ENCODE measurements around the gene NINJ1.
"Not testable (repeated sequence)": the region's sequence is repeated elsewhere in the genome, so short reads cannot be mapped to it uniquely, and the experiment has no call there.

The NINJ1 gene

GRCh38 chr9:93123561-93124283 lies 10.3 kb downstream of the NINJ1 start:
- CTCF ChIA-PET, result interaction anchor here (0.5 to 2.3 kb wide), 3 partner anchors 15 to 96 kb away, joined by 3 to 10 read pairs (median 3); no protein-coding TSS in a partner anchor

DNA sequence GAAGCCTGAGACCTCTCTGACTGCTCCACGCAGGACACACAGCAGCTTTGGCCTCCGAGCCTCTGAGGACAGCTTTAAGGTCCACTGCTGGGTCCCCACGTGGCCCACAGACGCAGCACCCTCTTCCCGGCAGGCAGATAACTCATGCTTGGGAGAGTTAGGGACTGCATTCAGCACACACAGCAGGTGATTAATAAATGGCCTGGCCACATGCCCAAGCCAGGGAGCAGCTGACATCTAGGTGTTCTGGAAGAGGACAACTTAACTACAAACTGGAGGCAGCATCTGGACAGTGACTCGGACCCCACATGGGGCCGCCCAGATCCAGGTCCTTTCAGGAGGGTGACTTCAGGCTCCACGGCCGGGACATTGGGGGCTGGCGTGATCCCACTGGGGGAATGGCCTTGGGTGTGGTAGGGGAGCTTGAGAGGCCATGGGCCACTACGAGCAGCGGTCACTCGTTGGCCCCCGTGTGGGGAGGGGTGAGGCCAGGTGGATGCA lies 11.3 kb downstream of the NINJ1 start:
- no peak for DNase-seq
- Mint-ChIP-seq H3K36me3 (peaks cover 21% of the 10 kb centered on the region), H3K4me1 (peaks cover 54% of the 10 kb centered on the region), H3K27me3 (no peaks in the 10 kb centered on the region), H3K27ac (no peak overlapping the region), H3K9me3 (no peaks in the 10 kb centered on the region), H3K4me3 (no peak overlapping the region)
- CTCF ChIA-PET, result interaction anchor here (0.5 to 2.3 kb wide), 2 partner anchors 14 to 36 kb away, joined by 3 to 10 read pairs; no protein-coding TSS in a partner anchor

More at GRCh38 chr9:93123561-93124283, 10.3 kb downstream of the NINJ1 start:
- no peaks in the 10 kb centered on the region for H3K27me3 Mint-ChIP-seq
- peak overlapping the region; percentile 70 for H3K27ac Mint-ChIP-seq
- peaks cover 25% of the 10 kb centered on the region for H3K36me3 Mint-ChIP-seq
- H3K4me3 Mint-ChIP-seq, result no peak overlapping the region
- peaks cover 56% of the 10 kb centered on the region for H3K4me1 Mint-ChIP-seq
- no peak for DNase-seq
- H3K9me3 Mint-ChIP-seq, result no peaks in the 10 kb centered on the region

DNA sequence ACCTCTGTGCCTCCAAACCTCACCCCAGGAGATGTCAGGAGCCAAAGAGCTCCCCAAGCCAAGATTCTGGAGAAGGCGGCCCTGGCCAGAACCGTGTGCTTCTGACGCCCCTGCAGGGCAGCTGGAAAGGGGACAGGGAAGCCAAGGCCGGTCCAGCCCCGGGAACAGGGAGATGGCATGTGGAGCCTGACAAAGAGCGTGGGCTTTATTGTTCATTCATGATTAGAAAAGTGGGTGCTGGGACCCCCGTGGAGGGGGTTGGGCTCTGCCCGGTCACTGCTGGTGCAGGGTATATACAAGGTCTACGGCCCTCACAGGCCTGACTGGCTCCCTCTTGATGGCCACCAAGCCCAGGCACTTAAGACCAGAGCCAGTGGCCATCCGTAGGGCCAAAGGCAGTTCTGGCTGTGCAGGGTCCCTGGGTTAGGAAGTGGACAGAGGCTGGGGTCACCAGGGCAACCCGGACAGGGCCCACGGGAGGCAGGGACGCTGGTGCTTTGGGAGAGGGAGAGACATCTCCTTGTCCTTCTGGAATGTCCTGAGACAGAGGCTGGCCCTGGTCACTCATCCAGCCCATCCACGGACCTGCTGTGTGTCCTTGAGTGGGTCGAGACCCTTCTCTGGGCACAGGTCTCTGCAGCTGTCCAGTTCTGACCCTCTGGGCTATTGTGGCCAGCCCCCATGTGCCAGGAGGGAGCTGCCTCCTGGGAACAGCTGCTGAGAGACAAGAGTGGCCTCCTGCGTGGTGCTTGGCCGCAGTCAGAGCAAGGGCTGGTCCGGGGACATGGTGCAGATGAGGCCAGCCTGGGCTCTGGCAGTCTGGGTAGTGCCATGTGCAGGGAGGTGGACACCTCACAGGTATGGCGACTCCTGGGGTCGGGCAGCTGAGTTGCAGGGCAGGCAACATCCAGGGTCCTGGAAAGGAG lies 12.5 kb downstream of the NINJ1 start:
- Mint-ChIP-seq H3K4me3 (no peak overlapping the region), H3K4me1 (peaks cover 42% of the 10 kb centered on the region), H3K27me3 (no peaks in the 10 kb centered on the region), H3K36me3 (peaks cover 21% of the 10 kb centered on the region), H3K27ac (no peak overlapping the region), H3K9me3 (no peaks in the 10 kb centered on the region)
- CTCF ChIA-PET, result interaction anchor here (3.5 kb wide), 1 partner anchor 13 kb away, joined by 39 read pairs; no protein-coding TSS in a partner anchor
- no peak for DNase-seq

DNA sequence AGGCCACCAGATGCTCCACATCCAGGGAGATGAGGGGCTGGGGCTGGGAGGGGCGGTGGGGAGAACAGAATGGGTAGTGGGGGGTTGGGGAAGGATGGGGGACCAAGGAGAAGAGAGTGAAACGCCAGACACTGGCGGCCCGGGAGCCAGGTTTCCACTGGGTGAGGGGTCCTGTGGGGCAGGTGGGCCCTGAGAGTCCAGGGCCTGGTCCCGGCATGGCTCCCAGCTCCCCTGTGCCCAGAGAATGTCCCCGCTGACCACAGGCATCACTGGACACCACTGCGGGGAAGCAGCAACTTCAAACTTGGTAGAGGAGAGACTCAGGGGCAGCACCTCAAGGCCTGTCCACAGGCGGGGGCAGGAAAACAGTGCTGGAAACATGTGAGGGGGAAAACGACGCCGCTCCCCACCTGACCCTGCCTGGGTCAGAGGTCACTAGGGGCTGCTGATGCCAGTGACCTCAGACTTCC lies 13.2 kb downstream of the NINJ1 start:
- Mint-ChIP-seq H3K27me3 (no peaks in the 10 kb centered on the region), H3K36me3 (peaks cover 17% of the 10 kb centered on the region), H3K9me3 (no peaks in the 10 kb centered on the region), H3K4me3 (no peak overlapping the region), H3K4me1 (peaks cover 35% of the 10 kb centered on the region), H3K27ac (no peak overlapping the region)
- CTCF ChIA-PET, result interaction anchor here (1.5 to 3.5 kb wide), 3 partner anchors 10 to 20 kb away, joined by 4 to 39 read pairs (median 7); no protein-coding TSS in a partner anchor
- DNase-seq, result no peak

DNA sequence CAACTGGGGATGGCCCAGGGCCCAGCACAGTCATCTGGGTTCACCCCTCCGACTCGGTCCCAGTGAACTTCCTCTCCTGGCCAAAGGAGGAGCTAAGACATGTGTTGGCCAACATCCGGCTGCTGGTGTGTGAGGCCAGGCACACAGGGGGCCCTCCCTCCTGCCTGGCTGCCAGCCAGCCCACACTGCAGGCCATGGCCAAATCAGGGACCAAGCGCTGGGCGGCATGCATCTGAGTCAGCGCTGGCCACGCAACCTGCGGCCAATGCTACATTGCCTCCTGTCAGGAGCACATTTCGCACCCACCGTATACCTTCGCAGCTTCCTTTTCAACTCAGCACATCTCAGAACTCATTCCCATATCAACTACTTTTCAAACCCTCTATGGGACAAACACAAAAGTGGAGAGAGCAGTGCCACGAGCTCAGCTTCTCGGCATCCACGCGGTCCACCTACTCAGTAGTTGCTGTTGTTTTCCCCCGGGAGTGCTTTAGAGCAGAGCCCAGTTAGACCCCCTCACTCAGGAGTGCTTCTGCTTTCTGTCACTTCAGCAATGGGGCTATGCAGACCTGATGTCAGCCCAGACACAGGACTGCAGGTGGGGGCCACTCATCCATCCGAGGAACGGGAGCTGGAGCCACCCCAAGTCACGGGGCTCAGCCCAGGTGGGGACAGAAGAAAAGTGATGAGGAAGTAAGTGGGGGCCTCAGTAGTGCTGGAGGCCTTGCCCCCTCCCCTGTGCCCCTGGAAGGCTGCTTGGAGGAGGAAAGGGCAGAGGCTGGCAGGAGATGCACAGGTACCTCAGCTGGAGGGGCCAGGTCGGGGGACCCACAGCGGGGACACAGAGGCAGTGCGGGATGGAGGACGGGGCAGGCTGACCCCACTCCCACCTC lies 13.9 kb downstream of the NINJ1 start:
- CTCF ChIA-PET, result interaction anchor here (0.8 to 3.5 kb wide), 5 partner anchors 11 to 117 kb away, joined by 3 to 39 read pairs (median 4); partner anchors contain the start of gene NINJ1
- H3K27me3 Mint-ChIP-seq, result no peaks in the 10 kb centered on the region
- peaks cover 15% of the 10 kb centered on the region for H3K36me3 Mint-ChIP-seq
- peak overlapping the region; percentile 83 for H3K27ac Mint-ChIP-seq
- peak; percentile 60 for DNase-seq
- H3K4me3 Mint-ChIP-seq, result no peak overlapping the region
- no peaks in the 10 kb centered on the region for H3K9me3 Mint-ChIP-seq
- H3K4me1 Mint-ChIP-seq, result peaks cover 31% of the 10 kb centered on the region

- H3K27ac Mint-ChIP-seq, result peak overlapping the region; percentile 83
Observed at GRCh38 chr9:93119703-93119952, 14.4 kb downstream of the NINJ1 start.

GRCh38 chr9:93118863-93119702 lies 15.0 kb downstream of the NINJ1 start:
- CTCF ChIA-PET, result interaction anchor here (0.9 to 3.5 kb wide), 4 partner anchors 10 to 21 kb away, joined by 3 to 39 read pairs (median 6); partner anchors contain the start of gene NINJ1
- Mint-ChIP-seq H3K4me1 (peaks cover 27% of the 10 kb centered on the region), H3K9me3 (no peaks in the 10 kb centered on the region), H3K36me3 (peaks cover 11% of the 10 kb centered on the region), H3K4me3 (no peak overlapping the region), H3K27me3 (no peaks in the 10 kb centered on the region), H3K27ac (peak overlapping the region; percentile 72)
- DNase-seq, result no peak

More at GRCh38 chr9:93119703-93119952, 14.4 kb downstream of the NINJ1 start:
- CTCF ChIA-PET, result interaction anchor here (0.8 to 3.5 kb wide), 5 partner anchors 11 to 116 kb away, joined by 3 to 39 read pairs (median 4); partner anchors contain the start of gene NINJ1
- peaks cover 14% of the 10 kb centered on the region for H3K36me3 Mint-ChIP-seq
- no peak for DNase-seq
- no peaks in the 10 kb centered on the region for H3K9me3 Mint-ChIP-seq
- H3K27me3 Mint-ChIP-seq, result no peaks in the 10 kb centered on the region
- peaks cover 32% of the 10 kb centered on the region for H3K4me1 Mint-ChIP-seq
- H3K4me3 Mint-ChIP-seq, result no peak overlapping the region

- CTCF ChIA-PET, result interaction anchor here (0.7 to 3.5 kb wide), 3 partner anchors 9 to 116 kb away, joined by 3 to 39 read pairs (median 4); no protein-coding TSS in a partner anchor
- no peak overlapping the region for H3K4me3 Mint-ChIP-seq
- no peaks in the 10 kb centered on the region for H3K27me3 Mint-ChIP-seq
- no peaks in the 10 kb centered on the region for H3K9me3 Mint-ChIP-seq
- peaks cover 24% of the 10 kb centered on the region for H3K4me1 Mint-ChIP-seq
- no peak overlapping the region for H3K27ac Mint-ChIP-seq
- peaks cover 12% of the 10 kb centered on the region for H3K36me3 Mint-ChIP-seq
- no peak for DNase-seq
Observed at GRCh38 chr9:93117924-93118862, 15.9 kb downstream of the NINJ1 start.

DNA sequence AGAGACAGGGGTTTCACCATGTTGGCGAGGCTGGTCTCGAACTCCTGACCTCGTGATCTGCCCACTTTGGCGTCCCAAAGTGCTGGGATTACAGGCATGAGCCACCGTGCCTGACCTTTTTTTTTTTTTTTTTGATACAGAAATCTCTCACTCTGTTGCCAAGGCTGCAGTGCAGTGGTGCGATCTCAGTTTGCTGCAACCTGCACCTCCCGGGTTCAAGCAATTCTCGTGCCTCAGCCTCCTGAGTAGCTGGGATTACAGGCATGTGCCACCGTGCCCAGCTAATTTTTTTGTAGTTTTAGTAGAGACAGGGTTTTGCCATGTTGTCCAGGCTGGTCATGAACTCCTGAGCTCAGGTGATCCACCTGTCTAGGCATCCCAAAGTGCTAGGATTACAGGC lies 16.5 kb downstream of the NINJ1 start:
- H3K4me3 Mint-ChIP-seq, DNase-seq, H3K9me3 Mint-ChIP-seq, H3K27me3 Mint-ChIP-seq, H3K27ac Mint-ChIP-seq: not testable (repeated sequence)
- Mint-ChIP-seq H3K4me1 (peaks cover 24% of the 10 kb centered on the region), H3K36me3 (peaks cover 13% of the 10 kb centered on the region)
- CTCF ChIA-PET, result interaction anchor here (0.7 to 0.9 kb wide), 2 partner anchors 9 to 115 kb away, joined by 3 to 4 read pairs; no protein-coding TSS in a partner anchor

DNA sequence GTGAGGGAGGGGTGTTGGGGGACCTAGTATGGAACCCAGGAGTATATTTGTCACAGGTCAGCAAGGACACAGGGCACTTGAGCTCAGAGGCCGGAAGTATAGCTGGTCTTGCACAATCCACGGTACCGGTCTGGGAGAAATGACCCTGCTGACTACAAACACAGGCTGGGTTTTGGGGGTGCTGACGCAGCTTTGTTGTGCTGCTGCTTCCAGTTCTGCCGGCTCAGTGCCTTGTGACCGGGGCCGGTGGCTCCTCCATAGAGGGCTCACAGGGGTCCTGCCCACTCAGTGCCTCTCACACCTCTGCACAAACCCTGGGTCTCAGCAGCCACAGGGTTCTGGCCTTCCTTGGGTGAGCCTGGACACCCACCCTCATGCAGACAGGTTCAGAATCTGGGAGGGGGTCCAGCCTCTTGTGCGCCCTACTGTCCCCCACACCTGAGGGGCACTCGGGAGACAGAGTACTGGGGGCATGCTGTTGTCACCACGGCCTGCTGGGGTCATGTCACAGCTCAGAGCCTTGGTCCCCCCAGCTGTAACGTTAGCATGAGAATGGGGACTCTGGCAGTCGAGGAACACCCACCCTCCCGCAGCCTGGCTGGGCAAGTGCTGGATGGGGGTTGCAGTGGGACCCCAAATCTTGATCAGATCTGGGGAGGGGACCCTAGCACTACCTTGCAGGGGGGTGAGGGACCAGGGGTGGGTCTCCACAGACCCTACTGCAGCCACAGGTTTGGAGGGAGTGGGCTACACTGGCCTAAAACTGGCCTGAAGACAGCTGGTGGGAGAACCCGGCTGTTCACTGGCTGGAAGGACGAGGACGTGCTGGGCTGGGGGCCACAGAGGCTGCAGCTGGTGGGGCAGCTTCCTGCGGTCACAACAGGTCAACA lies 17.7 kb downstream of the NINJ1 start:
- Mint-ChIP-seq H3K27me3 (no peaks in the 10 kb centered on the region), H3K9me3 (no peaks in the 10 kb centered on the region), H3K4me3 (no peak overlapping the region), H3K27ac (no peak overlapping the region), H3K4me1 (peaks cover 24% of the 10 kb centered on the region), H3K36me3 (peaks cover 13% of the 10 kb centered on the region)
- CTCF ChIA-PET, result interaction anchor here (0.5 kb wide), 1 partner anchor 402 kb away, joined by 3 read pairs; no protein-coding TSS in a partner anchor
- no peak for DNase-seq

- DNase-seq, result no peak
- peaks cover 18% of the 10 kb centered on the region for H3K36me3 Mint-ChIP-seq
- CTCF ChIA-PET, result interaction anchor here (0.5 kb wide), 1 partner anchor 401 kb away, joined by 3 read pairs; no protein-coding TSS in a partner anchor
- H3K27ac Mint-ChIP-seq, result no peak overlapping the region
- H3K27me3 Mint-ChIP-seq, result no peaks in the 10 kb centered on the region
- H3K4me1 Mint-ChIP-seq, result peaks cover 26% of the 10 kb centered on the region
- no peaks in the 10 kb centered on the region for H3K9me3 Mint-ChIP-seq
- no peak overlapping the region for H3K4me3 Mint-ChIP-seq
Observed at GRCh38 chr9:93115486-93116071, 18.5 kb downstream of the NINJ1 start.
